ENCODE measurements around the gene HRH2. TPM values are rescaled to one million over a fixed set of nuclear protein-coding genes. Genes with fewer than 3 reads are reported as not detected.

The HRH2 gene
- total RNA-seq, 1 donor from 2014 or later: 1.2 TPM

- peaks cover 16% of the 10 kb centered on the region for H3K4me1 Mint-ChIP-seq (ENCODE audit: low read depth)
- H3K4me3 Mint-ChIP-seq (ENCODE audit: low read depth): no peak overlapping the region
- DNase-seq (ENCODE audit: low spot score, unreplicated experiment): no peak
- no peaks in the 10 kb centered on the region for H3K36me3 Mint-ChIP-seq (ENCODE audit: insufficient read depth)
- peaks cover 13% of the 10 kb centered on the region for H3K27me3 Mint-ChIP-seq
- H3K9me3 Mint-ChIP-seq (ENCODE audit: low read depth): no peaks in the 10 kb centered on the region
- no peak for TF ChIP-seq CTCF (IDR thresholded peaks at IDR 0.05; ENCODE audit: unreplicated experiment)
- no peak overlapping the region for H3K27ac Mint-ChIP-seq
Observed at GRCh38 chr5:175668006-175668405, 10.1 kb downstream of the HRH2 start.

GRCh38 chr5:175670372-175670771 lies 12.5 kb downstream of the HRH2 start:
- Mint-ChIP-seq H3K4me1 (ENCODE audit: low read depth) (peaks cover 18% of the 10 kb centered on the region), H3K4me3 (ENCODE audit: low read depth) (no peak overlapping the region), H3K27ac (no peak overlapping the region), H3K27me3 (peaks cover 6% of the 10 kb centered on the region), H3K9me3 (ENCODE audit: low read depth) (no peaks in the 10 kb centered on the region), H3K36me3 (ENCODE audit: insufficient read depth) (no peaks in the 10 kb centered on the region)
- TF ChIP-seq CTCF (IDR thresholded peaks at IDR 0.05; ENCODE audit: unreplicated experiment): no peak
- DNase-seq (ENCODE audit: low spot score, unreplicated experiment): no peak

- Mint-ChIP-seq H3K4me1 (ENCODE audit: low read depth) (peaks cover 18% of the 10 kb centered on the region), H3K27me3 (peaks cover 10% of the 10 kb centered on the region), H3K36me3 (ENCODE audit: insufficient read depth) (no peaks in the 10 kb centered on the region), H3K9me3 (ENCODE audit: low read depth) (no peaks in the 10 kb centered on the region), H3K27ac (no peak overlapping the region), H3K4me3 (ENCODE audit: low read depth) (no peak overlapping the region)
- DNase-seq (ENCODE audit: low spot score, unreplicated experiment): no peak
- no peak for TF ChIP-seq CTCF (IDR thresholded peaks at IDR 0.05; ENCODE audit: unreplicated experiment)
Observed at GRCh38 chr5:175671013-175671412, 13.1 kb downstream of the HRH2 start.

GRCh38 chr5:175672976-175673648 lies 15.2 kb downstream of the HRH2 start:
- Mint-ChIP-seq H3K9me3 (ENCODE audit: low read depth) (no peaks in the 10 kb centered on the region), H3K36me3 (ENCODE audit: insufficient read depth) (no peaks in the 10 kb centered on the region), H3K27me3 (peaks cover 12% of the 10 kb centered on the region), H3K4me3 (ENCODE audit: low read depth) (no peak overlapping the region), H3K27ac (no peak overlapping the region), H3K4me1 (ENCODE audit: low read depth) (peaks cover 17% of the 10 kb centered on the region)
- no peak for DNase-seq (ENCODE audit: low spot score, unreplicated experiment)
- no peak for TF ChIP-seq CTCF (IDR thresholded peaks at IDR 0.05; ENCODE audit: unreplicated experiment)

GRCh38 chr5:175674731-175675346 lies 17.0 kb downstream of the HRH2 start:
- H3K36me3 Mint-ChIP-seq (ENCODE audit: insufficient read depth): no peaks in the 10 kb centered on the region
- H3K9me3 Mint-ChIP-seq (ENCODE audit: low read depth): no peaks in the 10 kb centered on the region
- peaks cover 21% of the 10 kb centered on the region for H3K27me3 Mint-ChIP-seq
- no peak for TF ChIP-seq CTCF (IDR thresholded peaks at IDR 0.05; ENCODE audit: unreplicated experiment)
- H3K27ac Mint-ChIP-seq: no peak overlapping the region
- DNase-seq (ENCODE audit: low spot score, unreplicated experiment): no peak
- H3K4me1 Mint-ChIP-seq (ENCODE audit: low read depth): peaks cover 17% of the 10 kb centered on the region
- no peak overlapping the region for H3K4me3 Mint-ChIP-seq (ENCODE audit: low read depth)

All from progenitor cell of endocrine pancreas (in vitro differentiated cells).